ENCODE data around the gene C1R.
A peak's percentile ranks its signal among the peaks of the same experiment; 100 is the strongest.

The C1R gene

GRCh38 chr12:7092229-7092985 is at the start of gene C1R:
C1R (minus strand) TSS chr12:7092445; CDS start chr12:7092388, 57 bp downstream.
- peaks cover 25% of the 10 kb centered on the region for H3K4me1 ChIP-seq (ENCODE audit: insufficient read depth, low read length)
- peaks cover 30% of the 10 kb centered on the region for H3K36me3 ChIP-seq (ENCODE audit: insufficient read depth, low read length)
- peak within 1 kb of the TSS; percentile 30 for H3K9ac ChIP-seq (ENCODE audit: low read length)
- no peaks in the 10 kb centered on the region for H3K27me3 ChIP-seq (ENCODE audit: control insufficient read depth in 1 of 2, insufficient read depth in 2 of 2, low read length in 2 of 2)
- H3K27ac ChIP-seq (ENCODE audit: low read depth, low read length): peak within 1 kb of the TSS; percentile 98
- peak within 1 kb of the TSS; percentile 62 to 75 for H3K4me3 ChIP-seq (ENCODE audit: low read depth in 1 of 2, low read length in 2 of 2)
- H3K9me3 ChIP-seq (ENCODE audit: low read length): no peaks in the 10 kb centered on the region

GRCh38 chr12:7141351-7142005 is 49.2 kb upstream of the C1R start:
- Histone ChIP-seq H3K9me3 (ENCODE audit: low read length) (no peaks in the 10 kb centered on the region), H3K27me3 (ENCODE audit: control insufficient read depth in 1 of 2, insufficient read depth in 2 of 2, low read length in 2 of 2) (no peaks in the 10 kb centered on the region), H3K4me1 (ENCODE audit: insufficient read depth, low read length) (no peaks in the 10 kb centered on the region), H3K27ac (ENCODE audit: low read depth, low read length) (no peak overlapping the region), H3K4me3 (ENCODE audit: low read depth in 1 of 2, low read length in 2 of 2) (no peak overlapping the region), H3K36me3 (ENCODE audit: insufficient read depth, low read length) (peaks cover 21% of the 10 kb centered on the region), H3K9ac (ENCODE audit: low read length) (no peak overlapping the region)

- H3K27ac ChIP-seq (ENCODE audit: low read depth, low read length): no peak overlapping the region
- H3K9me3 ChIP-seq (ENCODE audit: low read length): no peaks in the 10 kb centered on the region
- H3K36me3 ChIP-seq (ENCODE audit: insufficient read depth, low read length): peaks cover 18% of the 10 kb centered on the region
- no peak overlapping the region for H3K4me3 ChIP-seq (ENCODE audit: low read depth in 1 of 2, low read length in 2 of 2)
- H3K9ac ChIP-seq (ENCODE audit: low read length): no peak overlapping the region
- H3K4me1 ChIP-seq (ENCODE audit: insufficient read depth, low read length): no peaks in the 10 kb centered on the region
- H3K27me3 ChIP-seq (ENCODE audit: control insufficient read depth in 1 of 2, insufficient read depth in 2 of 2, low read length in 2 of 2): no peaks in the 10 kb centered on the region
Observed at GRCh38 chr12:7139200-7139599, 47.0 kb upstream of the C1R start.

GRCh38 chr12:7137908-7138307 is 45.7 kb upstream of the C1R start:
- no peak overlapping the region for H3K4me3 ChIP-seq (ENCODE audit: low read depth in 1 of 2, low read length in 2 of 2)
- no peaks in the 10 kb centered on the region for H3K4me1 ChIP-seq (ENCODE audit: insufficient read depth, low read length)
- H3K9ac ChIP-seq (ENCODE audit: low read length): no peak overlapping the region
- peaks cover 18% of the 10 kb centered on the region for H3K36me3 ChIP-seq (ENCODE audit: insufficient read depth, low read length)
- H3K9me3 ChIP-seq (ENCODE audit: low read length): no peaks in the 10 kb centered on the region
- no peaks in the 10 kb centered on the region for H3K27me3 ChIP-seq (ENCODE audit: control insufficient read depth in 1 of 2, insufficient read depth in 2 of 2, low read length in 2 of 2)
- H3K27ac ChIP-seq (ENCODE audit: low read depth, low read length): no peak overlapping the region

GRCh38 chr12:7136676-7137075 is 44.4 kb upstream of the C1R start:
- no peak overlapping the region for H3K27ac ChIP-seq (ENCODE audit: low read depth, low read length)
- H3K4me3 ChIP-seq (ENCODE audit: low read depth in 1 of 2, low read length in 2 of 2): no peak overlapping the region
- no peak overlapping the region for H3K9ac ChIP-seq (ENCODE audit: low read length)
- H3K9me3 ChIP-seq (ENCODE audit: low read length): no peaks in the 10 kb centered on the region
- peaks cover 18% of the 10 kb centered on the region for H3K36me3 ChIP-seq (ENCODE audit: insufficient read depth, low read length)
- no peaks in the 10 kb centered on the region for H3K4me1 ChIP-seq (ENCODE audit: insufficient read depth, low read length)
- H3K27me3 ChIP-seq (ENCODE audit: control insufficient read depth in 1 of 2, insufficient read depth in 2 of 2, low read length in 2 of 2): no peaks in the 10 kb centered on the region

- no peaks in the 10 kb centered on the region for H3K9me3 ChIP-seq (ENCODE audit: low read length)
- H3K4me3 ChIP-seq (ENCODE audit: low read depth in 1 of 2, low read length in 2 of 2): no peak overlapping the region
- peaks cover 18% of the 10 kb centered on the region for H3K36me3 ChIP-seq (ENCODE audit: insufficient read depth, low read length)
- H3K27ac ChIP-seq (ENCODE audit: low read depth, low read length): no peak overlapping the region
- no peak overlapping the region for H3K9ac ChIP-seq (ENCODE audit: low read length)
- H3K4me1 ChIP-seq (ENCODE audit: insufficient read depth, low read length): peaks cover under 1% of the 10 kb centered on the region
- no peaks in the 10 kb centered on the region for H3K27me3 ChIP-seq (ENCODE audit: control insufficient read depth in 1 of 2, insufficient read depth in 2 of 2, low read length in 2 of 2)
Observed at GRCh38 chr12:7136071-7136470, 43.8 kb upstream of the C1R start.

GRCh38 chr12:7134396-7135166 is 42.3 kb upstream of the C1R start:
- H3K27me3 ChIP-seq (ENCODE audit: control insufficient read depth in 1 of 2, insufficient read depth in 2 of 2, low read length in 2 of 2): no peaks in the 10 kb centered on the region
- H3K9me3 ChIP-seq (ENCODE audit: low read length): no peaks in the 10 kb centered on the region
- no peak overlapping the region for H3K27ac ChIP-seq (ENCODE audit: low read depth, low read length)
- peaks cover 4% of the 10 kb centered on the region for H3K4me1 ChIP-seq (ENCODE audit: insufficient read depth, low read length)
- no peak overlapping the region for H3K9ac ChIP-seq (ENCODE audit: low read length)
- no peak overlapping the region for H3K4me3 ChIP-seq (ENCODE audit: low read depth in 1 of 2, low read length in 2 of 2)
- peaks cover 14% of the 10 kb centered on the region for H3K36me3 ChIP-seq (ENCODE audit: insufficient read depth, low read length)

GRCh38 chr12:7131502-7131866 is 39.2 kb upstream of the C1R start:
- no peak overlapping the region for H3K9ac ChIP-seq (ENCODE audit: low read length)
- H3K4me3 ChIP-seq (ENCODE audit: low read depth in 1 of 2, low read length in 2 of 2): peak overlapping the region in 1 of 2 donors; percentile 78
- H3K36me3 ChIP-seq (ENCODE audit: insufficient read depth, low read length): no peaks in the 10 kb centered on the region
- H3K9me3 ChIP-seq (ENCODE audit: low read length): no peaks in the 10 kb centered on the region
- no peaks in the 10 kb centered on the region for H3K27me3 ChIP-seq (ENCODE audit: control insufficient read depth in 1 of 2, insufficient read depth in 2 of 2, low read length in 2 of 2)
- no peak overlapping the region for H3K27ac ChIP-seq (ENCODE audit: low read depth, low read length)
- H3K4me1 ChIP-seq (ENCODE audit: insufficient read depth, low read length): peaks cover 11% of the 10 kb centered on the region

- Histone ChIP-seq H3K4me1 (ENCODE audit: insufficient read depth, low read length) (peaks cover 11% of the 10 kb centered on the region), H3K9ac (ENCODE audit: low read length) (peak overlapping the region; percentile 50), H3K27me3 (ENCODE audit: control insufficient read depth in 1 of 2, insufficient read depth in 2 of 2, low read length in 2 of 2) (no peaks in the 10 kb centered on the region), H3K27ac (ENCODE audit: low read depth, low read length) (peak overlapping the region; percentile 70), H3K36me3 (ENCODE audit: insufficient read depth, low read length) (no peaks in the 10 kb centered on the region), H3K9me3 (ENCODE audit: low read length) (no peaks in the 10 kb centered on the region), H3K4me3 (ENCODE audit: low read depth in 1 of 2, low read length in 2 of 2) (peak overlapping the region; percentile 76 to 78)
Observed at GRCh38 chr12:7130701-7131501, 38.7 kb upstream of the C1R start.

- H3K27me3 ChIP-seq (ENCODE audit: control insufficient read depth in 1 of 2, insufficient read depth in 2 of 2, low read length in 2 of 2): no peaks in the 10 kb centered on the region
- H3K4me1 ChIP-seq (ENCODE audit: insufficient read depth, low read length): peaks cover 11% of the 10 kb centered on the region
- no peaks in the 10 kb centered on the region for H3K9me3 ChIP-seq (ENCODE audit: low read length)
- peak within 1 kb of the TSS; percentile 76 to 78 for H3K4me3 ChIP-seq (ENCODE audit: low read depth in 1 of 2, low read length in 2 of 2)
- H3K9ac ChIP-seq (ENCODE audit: low read length): peak within 1 kb of the TSS; percentile 50
- H3K36me3 ChIP-seq (ENCODE audit: insufficient read depth, low read length): no peaks in the 10 kb centered on the region
- peak within 1 kb of the TSS; percentile 70 for H3K27ac ChIP-seq (ENCODE audit: low read depth, low read length)
Observed at GRCh38 chr12:7129872-7130691, 37.8 kb upstream of the C1R start, which contains the start of gene CLSTN3. CLSTN3 (plus strand) TSS chr12:7130371; CDS start chr12:7130649, 278 bp downstream.
